Fibroblast of the conjunctiva (primary cell): Measurements from ENCODE around the gene HSD17B7.
"Not testable (repeated sequence)": the region's sequence is repeated elsewhere in the genome, so short reads cannot be mapped to it uniquely, and the experiment has no call there.

Source experiments
- DNase-seq: peaks from one replicate; pipeline ENCODE4 v3.0.0-alpha.2; 2010; ENCODE audit warnings: low read depth

The HSD17B7 gene

DNA sequence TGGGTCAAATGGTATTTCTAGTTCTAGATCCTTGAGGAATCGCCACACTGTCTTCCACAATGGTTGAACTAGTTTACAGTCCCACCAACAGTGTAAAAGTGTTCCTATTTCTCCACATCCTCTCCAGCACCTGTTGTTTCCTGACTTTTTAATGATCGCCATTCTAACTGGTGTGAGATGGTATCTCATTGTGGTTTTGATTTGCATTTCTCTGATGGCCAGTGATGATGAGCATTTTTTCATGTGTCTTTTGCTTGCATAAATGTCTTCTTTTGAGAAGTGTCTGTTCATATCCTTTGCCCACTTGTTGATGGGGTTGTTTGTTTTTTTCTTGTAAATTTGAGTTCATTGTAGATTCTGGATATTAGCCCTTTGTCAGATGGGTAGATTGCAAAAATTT is 17.0 kb downstream of the HSD17B7 start:
- not testable (repeated sequence) for DNase-seq

DNA sequence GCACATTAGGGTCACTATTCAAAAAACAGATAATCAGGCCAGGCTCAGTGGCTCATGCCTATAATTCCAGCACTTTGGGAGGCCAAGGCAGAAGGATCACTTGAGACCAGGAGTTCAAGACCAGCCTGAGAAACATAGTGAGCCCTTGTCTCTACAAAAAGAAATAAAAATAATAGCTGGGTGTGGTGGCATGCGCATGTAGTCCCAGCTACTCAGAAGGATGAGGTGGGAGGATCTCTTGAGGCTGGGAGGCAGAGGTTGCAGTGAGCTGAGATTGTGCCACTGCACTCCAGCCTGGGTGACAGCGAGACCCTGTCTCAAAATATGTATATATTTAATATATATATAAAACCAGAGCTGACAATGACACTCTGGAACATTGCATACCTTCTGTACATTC is 21.9 kb downstream of the HSD17B7 start:
- DNase-seq, result not testable (repeated sequence)

DNA sequence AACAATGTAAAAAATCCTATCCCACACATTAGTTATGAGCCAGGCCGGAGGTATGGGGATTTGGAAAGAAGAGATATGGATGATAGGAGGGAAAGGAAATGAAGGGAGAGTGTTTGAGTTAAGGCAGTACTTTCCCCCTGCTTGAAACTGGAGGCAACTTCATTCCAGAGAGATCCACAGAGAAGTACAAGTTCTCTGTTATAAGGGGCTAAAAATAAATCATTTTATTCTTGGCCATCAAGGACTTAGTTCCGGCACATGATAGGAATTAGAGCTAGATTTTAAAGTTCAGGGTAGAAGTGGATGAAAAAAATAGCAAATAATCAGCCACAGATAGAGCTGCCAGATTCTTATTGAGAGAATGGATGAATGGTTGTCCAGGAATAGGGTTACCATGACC is 27.6 kb downstream of the HSD17B7 start:
- DNase-seq, result not testable (repeated sequence)

DNA sequence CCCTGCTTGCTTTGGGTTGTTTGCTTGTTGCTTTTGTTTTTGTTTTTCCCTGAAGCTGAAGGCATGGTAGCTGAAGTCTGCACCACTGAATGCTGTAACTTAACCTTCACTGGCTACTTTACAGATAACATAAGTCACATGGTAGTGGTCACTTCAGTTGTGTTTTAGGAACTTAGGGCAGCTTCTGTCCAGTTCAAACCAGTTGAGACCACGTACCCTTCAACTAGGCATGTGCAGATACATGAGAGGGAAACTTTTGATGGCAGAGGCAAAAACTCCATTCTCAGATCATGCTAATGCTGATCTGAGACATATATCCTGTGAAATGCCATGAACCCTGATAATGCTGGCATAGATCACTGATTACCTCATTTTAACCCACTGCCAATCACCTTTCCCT is 28.2 kb downstream of the HSD17B7 start:
- not testable (repeated sequence) for DNase-seq

DNA sequence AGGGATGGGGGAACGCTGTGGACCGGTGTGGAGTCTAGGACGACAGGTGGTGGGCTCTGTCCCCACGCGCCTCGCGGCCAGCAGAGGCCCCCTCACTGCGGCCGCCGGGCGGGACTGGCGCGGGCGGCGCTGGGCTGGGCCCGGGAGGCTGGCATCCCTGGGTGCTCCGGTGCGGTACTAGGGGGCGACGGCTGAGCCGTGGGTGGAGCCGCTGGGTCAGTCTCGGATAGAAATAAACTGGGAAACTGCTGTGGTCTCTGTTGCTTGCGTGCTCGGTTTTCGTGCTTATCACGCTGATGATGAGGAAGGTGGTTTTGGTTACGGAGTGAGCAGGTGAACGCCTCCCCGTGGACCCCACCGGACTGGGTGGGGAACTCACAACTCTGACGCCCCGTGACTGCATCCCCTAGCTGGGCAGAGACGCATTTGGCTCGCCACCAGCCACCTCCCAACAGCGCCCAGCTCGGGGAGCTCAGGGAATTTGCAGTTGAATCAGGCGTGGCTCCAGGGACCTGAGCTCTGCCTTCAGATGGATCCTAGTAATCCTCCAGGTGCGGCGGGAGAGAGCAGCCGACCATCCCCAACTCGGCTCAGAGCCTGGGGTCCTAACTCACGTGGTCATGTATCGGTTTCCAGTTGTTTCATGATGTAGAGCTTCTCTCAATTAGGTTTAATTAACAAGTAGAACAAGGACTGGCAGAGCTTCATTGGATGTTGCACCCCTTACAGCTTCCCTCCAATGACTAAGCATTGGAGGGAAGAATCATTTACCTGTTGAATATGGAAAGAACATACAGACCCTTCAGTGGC is 32.1 kb downstream of the HSD17B7 start:
- no peak for DNase-seq

DNA sequence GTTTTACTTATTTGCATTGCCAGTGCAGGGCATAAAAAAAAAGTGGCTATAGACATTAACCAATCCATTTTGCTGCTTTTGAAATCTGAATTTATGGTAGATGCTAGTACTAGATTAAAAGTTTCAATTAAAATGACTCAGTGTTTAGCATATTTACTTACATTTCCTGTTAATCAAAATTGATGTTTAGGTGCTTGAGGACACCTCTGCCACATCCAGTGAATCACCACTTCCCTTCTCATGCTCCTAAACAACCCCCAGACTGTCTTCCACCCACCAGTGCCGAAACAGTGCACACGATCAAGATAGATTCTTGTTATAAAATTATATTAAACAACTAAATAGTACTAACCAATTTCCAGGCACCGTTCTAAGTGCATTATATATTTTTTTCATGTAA is 32.7 kb downstream of the HSD17B7 start:
- no peak for DNase-seq

DNA sequence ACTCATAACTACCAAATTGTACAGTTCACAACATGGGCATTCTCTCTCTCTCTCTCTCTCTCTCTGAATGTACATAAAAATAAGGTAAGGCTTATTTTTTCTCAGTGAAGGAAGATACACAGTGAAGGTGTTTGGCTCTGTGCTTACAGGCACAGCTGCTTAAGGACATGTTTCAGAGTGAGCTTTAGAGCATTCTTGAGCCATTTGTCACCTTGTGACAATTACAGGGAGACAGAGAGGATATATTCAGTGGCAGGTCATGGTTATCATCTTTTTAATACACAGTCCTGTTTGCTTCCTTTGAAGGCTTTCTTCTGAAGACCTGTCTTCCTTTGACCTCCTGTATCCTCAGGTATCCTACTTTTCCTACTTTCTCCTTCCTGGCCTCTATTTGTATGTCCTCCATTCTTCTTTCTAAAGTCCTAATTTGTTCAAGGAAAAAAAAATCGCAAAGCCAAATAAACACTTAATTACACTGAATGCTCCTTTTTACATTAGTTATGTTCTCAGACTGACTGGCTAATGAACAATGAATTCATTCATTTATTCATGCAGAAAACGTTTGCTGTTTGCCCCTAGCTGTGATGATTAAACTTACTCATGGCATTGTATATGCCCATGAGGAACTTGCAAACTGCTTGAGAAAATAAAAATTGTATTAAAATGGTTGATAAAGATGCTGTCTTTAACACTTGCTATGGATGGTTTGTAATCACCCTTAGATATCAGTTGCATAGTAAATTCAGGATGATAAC is 33.4 kb downstream of the HSD17B7 start:
- no peak for DNase-seq

DNA sequence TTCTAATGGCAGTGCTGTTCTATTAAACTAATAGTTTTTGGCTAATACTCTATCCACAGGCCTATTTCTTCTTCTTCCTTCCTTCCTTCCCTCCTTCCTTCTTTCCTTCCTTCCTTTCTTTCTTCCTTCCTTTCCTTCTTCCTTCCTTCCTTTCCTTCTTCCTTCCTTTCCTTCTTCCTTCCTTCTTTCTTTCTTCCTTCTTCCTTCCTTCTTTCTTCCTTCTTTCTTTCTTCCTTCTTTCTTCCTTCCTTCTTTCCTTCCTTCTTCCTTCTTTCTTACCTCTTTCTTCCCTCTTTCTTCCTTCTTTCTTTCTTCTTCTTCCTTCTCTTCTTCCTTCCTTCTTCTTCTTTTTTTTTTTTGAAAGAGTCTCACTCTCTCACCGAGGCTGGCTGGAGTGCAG is 38.8 kb downstream of the HSD17B7 start:
- no peak for DNase-seq

DNA sequence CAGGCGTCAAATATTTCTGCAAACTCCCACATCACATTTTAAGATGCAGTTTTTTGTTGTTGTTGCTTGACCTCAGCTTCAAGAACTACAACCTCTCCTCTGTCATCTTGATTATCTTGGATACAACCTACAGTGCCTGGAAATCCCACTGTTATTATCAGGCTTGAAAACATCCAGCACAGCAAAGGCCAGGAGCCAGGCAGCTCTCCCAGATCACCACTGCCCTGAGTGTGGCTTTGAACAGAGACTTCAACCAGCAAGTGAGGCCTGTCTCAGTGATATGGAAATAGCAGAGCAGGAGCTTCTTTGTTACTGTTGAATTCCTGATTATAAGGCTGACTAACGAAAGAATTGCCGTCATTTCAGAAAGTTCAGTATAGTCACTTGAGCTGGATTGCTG is 42.0 kb downstream of the HSD17B7 start:
- DNase-seq, result no peak

DNA sequence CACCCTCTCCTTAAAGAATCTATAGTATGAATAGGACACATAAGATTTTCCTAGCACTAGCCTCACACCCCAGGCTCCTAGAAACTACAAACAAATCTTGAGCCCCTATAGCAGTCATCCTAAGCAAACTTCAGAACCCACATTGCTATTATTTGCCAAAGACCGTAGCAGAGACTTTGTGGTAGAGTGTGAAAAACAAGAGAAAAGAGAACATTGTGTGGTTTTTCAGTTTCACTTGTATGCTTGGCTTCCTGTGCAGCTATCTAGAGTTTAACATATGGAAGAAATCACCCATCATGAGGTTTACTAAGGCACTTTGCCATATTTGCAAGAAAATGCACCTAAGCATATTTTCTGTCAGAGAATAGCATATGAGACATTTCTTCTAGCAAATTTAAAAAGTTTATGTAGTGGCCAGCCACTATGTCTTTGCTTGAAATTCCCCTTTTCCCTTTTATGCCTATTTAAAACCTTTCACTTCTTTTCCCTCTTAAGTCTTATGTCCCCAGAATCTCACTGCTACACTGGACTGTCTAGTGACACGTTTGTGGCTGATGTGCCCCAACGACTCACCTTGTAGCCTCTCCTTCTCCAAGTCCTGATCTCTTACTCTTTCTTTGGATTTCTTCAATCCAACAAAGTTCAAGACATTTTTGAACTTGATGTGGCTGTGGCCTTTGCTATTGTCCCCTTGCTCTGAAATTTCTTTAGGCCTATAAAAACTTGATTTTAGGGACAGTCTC is 44.8 kb downstream of the HSD17B7 start:
- no peak for DNase-seq

DNA sequence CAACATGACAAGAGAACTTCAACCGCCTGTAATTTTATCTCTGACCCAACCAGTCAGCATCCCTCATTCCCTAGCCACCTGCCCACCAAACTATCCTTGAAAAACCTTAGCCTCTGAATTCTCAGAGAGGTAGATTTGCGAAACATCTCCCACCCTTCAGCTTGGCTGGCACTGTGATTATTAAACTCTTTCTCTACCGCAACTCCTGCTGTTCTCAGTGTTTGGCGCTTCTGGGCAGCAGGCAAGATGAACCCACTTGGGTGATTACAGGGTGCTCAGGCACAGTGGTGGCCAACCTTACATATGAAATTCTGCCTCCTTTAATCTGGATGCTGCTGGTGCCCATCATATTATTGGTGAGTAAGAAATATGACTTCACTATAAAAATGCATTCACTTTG is 48.4 kb downstream of the HSD17B7 start:
- DNase-seq, result no peak

DNA sequence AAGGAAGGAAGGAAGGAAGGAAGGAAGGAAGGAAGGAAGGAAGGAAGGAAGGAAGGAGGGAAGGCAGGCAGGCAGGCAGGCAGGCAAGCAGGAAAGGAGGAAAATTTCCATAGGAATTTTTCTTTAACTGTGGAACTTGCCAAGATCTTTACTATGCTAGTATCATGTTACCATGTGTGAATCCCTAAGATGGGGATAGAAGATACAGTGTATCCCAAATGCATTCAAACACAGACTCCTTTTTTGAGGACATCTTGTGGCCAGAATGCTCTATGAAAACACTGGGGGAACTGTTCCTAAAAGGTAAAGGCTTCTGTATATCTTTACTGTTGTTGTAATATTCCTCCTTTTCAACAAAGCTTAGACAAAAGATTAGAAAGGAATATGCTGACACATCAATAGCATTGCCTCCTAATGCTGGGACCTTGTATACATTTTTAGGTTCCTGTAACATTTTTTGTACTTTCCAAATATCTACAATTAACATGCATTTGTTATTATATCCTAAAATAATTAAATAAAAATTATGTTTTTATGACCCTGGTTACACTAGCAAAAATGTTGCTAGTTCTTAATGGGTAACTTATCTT is 49.8 kb downstream of the HSD17B7 start:
- DNase-seq, result no peak

DNA sequence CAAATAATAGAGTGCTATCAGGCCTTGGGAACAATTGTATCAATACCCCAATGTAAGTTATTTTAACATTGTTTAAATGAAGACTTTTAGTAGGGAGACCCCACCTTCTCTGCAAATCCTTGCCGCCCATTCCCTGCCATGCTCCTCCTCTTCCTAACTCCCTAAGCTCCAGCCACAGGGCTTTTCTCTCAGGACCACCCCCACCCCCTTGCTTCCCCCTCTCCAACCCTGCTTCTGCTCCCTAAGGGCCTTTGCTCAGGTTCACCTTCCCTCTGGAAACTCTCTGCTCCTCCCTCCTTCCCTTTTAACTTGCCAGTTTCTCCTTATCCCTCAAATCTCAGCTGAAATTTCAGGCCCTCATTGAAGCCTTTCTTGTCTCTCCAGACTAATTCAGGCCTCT is 53.7 kb downstream of the HSD17B7 start:
- no peak for DNase-seq

DNA sequence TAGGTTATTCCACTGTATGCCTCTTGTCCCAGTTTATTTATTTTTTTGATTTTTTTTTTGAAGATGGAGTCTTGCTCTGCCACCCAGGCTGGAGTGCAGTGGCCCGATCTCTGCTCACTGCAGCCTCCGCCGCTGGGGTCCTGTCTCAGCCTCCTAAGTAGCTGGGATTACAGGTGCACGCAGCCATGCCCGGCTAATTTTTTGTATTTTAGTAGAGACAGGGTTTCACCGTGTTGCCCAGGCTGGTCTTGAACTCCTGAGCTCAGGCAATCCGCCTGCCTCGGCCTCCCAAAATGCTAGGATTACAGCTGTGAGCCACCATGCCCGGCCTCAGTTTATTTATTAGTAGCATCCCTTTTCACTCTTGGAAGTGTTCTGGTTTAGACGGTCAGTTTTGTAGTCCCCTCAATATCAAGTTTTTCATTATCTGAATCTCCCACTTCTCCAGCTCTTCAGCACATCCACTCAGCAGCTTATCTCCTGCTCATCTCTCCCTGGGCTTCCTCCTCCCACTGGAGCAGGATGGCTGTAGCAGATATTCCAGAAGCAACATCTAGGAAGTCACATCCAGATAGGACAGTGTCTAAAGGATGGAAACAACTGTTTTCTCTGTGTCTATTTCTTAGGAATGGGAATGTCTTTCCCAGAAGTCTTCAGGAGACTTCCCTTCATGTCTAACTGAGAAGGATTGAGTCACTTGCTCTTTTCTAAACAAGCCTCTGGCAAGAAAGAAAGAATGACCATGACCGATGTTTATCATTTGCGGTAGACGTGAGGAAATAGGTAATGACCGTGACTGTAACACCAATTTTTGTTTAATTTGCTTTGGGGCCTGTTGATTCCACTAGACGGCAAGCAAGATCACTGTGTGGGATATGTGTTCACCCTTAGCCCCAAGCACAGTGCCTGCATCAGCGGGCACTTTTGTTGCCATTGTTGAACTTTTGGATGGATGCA is 56.0 kb downstream of the HSD17B7 start:
- DNase-seq, result no peak

DNA sequence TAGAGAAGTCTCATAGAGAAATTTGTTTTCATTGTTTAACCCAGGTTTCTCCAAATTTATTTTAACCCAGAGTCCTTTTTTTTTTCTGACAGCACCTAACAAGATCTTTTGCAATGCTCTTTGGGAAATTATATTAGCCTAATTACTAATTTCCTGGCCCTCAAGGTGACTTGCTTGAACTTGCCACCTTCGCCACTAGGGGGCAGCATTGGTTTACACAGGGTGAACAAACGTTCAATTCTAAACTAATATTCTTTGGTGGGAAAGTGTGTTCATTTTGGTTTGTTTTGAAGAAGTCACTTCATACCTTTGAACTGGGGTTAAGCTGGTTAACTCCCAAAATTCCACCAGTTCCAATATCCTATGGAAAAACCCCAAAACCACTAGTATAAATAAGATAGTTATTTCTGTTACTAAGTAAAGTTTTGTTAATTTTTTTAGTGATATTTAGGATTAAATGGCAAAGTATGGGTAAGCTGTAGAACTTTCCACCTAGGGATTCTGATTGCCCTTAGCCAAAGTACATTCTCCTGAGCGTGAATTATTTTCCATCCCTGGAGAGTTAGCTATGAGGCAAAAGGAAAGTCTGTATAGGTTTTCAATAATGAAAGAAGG is 57.4 kb downstream of the HSD17B7 start:
- DNase-seq, result peak; percentile 71

DNA sequence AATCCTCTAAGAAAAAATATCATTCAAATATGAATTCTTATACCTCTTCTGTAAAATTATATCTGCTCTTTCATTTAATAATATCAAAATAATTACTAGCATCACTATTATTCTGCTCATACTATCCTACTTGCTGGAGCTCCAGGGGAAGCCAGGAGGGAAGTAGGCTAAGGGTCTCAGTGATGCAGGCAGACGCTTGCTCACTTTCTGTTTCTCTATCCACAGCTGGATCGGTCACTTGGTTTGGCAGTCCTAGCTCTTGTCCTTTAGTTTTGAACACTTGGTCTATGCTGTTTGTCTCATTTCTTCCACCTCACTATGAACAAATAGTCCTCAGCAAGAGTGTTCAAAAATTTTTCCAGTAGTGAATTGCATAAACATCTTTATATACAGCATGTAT is 59.2 kb downstream of the HSD17B7 start:
- no peak for DNase-seq

DNA sequence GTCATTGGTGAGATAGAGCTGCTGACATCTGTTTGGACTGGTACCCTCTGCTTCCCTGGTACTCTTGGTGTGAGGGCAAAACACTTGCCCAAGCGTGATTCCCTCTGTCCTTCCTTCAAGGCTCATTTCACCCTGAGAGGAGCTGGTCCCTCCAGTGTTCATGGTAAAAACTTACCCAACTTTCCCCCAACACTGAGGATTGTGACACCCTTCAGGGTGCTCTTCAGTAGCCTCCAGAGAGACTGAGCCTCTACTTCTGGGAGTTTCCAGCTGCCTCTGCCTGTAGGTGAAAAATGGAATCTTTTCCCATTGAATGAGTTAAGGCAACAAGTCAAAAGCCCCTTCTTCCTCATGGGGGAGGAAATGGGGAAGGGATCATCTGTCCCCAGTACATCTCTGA is 60.8 kb downstream of the HSD17B7 start:
- DNase-seq, result no peak

DNA sequence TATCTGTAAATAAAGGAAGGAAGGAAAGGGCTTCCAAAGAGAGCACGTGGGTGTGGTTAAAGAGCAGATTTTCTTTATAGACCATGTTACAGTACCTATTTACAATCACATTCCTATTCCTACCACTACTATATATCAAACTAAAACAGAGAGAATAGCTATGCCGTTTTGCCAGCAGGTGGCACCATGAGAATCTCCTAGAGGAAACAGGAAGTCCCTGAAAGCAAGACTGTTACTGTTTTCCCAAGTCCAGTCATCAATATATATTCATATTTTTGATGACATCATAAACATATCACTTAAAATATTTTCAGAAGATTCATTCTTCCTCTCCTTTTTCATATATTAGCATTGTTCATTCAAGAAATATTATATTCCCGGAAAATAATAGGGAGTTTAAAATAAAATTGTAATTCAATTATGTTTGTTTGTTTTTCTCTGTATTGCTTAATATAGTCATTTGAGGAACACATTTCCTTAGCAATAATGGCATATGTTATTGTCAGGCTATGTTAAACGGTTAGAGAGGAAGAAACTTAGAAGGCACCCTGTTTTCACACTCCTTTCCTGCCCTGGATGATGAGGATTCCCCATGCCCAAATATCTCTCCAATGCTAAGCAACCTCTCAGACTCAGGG is 63.9 kb downstream of the HSD17B7 start:
- DNase-seq, result peak; percentile 71

DNA sequence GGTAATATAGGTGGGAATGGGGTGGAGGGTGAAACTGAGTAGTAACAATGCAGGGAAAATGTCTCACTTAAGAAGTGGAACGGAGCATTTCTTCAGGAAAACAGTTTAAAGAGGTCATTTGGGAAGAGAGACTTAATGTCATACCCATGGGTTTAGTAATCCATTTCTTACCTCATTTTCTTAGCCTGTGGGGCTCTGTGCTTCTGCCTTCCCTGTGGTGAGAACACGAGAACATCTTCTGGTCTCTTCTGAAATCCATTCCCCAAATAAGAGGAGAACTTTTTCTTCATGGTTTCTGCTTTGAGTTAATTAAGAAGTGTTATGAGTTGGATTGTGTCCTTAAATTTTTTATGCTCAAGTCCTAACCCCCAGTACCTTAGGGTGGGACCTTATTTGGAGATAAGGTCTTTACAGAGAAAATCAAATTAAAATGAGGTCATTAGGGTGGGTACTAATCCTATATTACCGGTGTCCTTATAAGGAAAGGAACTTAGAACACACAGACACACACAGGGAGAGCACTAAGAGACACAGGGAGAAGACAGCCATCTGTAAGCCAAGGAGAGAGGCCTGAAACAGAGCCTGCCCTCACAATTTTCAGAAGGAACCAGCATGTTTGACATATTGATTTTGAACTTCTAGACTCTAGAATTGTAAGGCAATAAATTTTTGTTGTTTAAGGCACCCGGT is 65.1 kb downstream of the HSD17B7 start:
- no peak for DNase-seq

DNA sequence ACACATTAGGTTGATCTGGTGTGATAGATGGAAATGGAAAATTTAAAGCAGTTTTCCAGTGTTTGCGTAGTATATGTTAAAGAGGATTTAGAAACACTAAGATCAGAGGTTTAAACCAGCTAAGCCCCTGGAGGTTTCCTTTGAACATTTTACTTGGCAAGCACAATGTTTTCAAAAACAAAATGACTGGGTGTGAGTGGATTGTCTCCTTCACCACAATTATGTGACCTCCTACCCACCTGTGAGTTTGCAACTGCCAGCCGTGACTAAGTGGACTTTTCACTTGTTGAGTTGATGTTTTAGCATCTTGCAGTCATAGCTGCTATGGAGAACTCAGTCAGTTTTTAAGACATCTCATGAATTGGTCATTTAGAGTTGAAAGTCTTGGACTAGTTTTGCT is 65.8 kb downstream of the HSD17B7 start:
- peak; percentile 92 for DNase-seq
